ENCODE measurements around the gene SP140L.

Gene SP140L

GRCh38 chr2:230416061-230416721 lies 89.2 kb downstream of the SP140L start, which contains the start of gene SP100:
Gene SP100, plus strand, starts transcription at chr2:230416201. Its CDS starts 96 bp downstream, at chr2:230416297.
- no peak within 1 kb of the TSS for H3K27ac ChIP-seq
- TF ChIP-seq ZFX (IDR thresholded peaks at IDR 0.05; ENCODE audit: borderline replicate concordance) (no peak), CTCF (IDR thresholded peaks at IDR 0.05) (no peak)

- no peak overlapping the region for H3K27ac ChIP-seq
- TF ChIP-seq CTCF (IDR thresholded peaks at IDR 0.05): no peak
- TF ChIP-seq ZFX (IDR thresholded peaks at IDR 0.05; ENCODE audit: borderline replicate concordance): no peak
These were observed 90.4 kb downstream of the SP140L start for GRCh38 chr2:230417436-230417835.

GRCh38 chr2:230418341-230419016 lies 91.5 kb downstream of the SP140L start:
- no peak overlapping the region for H3K27ac ChIP-seq
- TF ChIP-seq ZFX (IDR thresholded peaks at IDR 0.05; ENCODE audit: borderline replicate concordance): no peak

GRCh38 chr2:230419181-230419580 lies 92.2 kb downstream of the SP140L start:
- TF ChIP-seq ZFX (IDR thresholded peaks at IDR 0.05; ENCODE audit: borderline replicate concordance) (no peak), CTCF (IDR thresholded peaks at IDR 0.05) (no peak)
- H3K27ac ChIP-seq: no peak overlapping the region

- TF ChIP-seq CTCF (IDR thresholded peaks at IDR 0.05): no peak
- TF ChIP-seq ZFX (IDR thresholded peaks at IDR 0.05; ENCODE audit: borderline replicate concordance): no peak
- no peak overlapping the region for H3K27ac ChIP-seq
These were observed 95.2 kb downstream of the SP140L start for GRCh38 chr2:230422149-230422548.

GRCh38 chr2:230423851-230424458 lies 97.0 kb downstream of the SP140L start:
- H3K27ac ChIP-seq: no peak overlapping the region
- no peak for TF ChIP-seq ZFX (IDR thresholded peaks at IDR 0.05; ENCODE audit: borderline replicate concordance)
- no peak for TF ChIP-seq CTCF (IDR thresholded peaks at IDR 0.05)

GRCh38 chr2:230425377-230425776 lies 98.4 kb downstream of the SP140L start:
- H3K27ac ChIP-seq: no peak overlapping the region
- TF ChIP-seq ZFX (IDR thresholded peaks at IDR 0.05; ENCODE audit: borderline replicate concordance): no peak
- TF ChIP-seq CTCF (IDR thresholded peaks at IDR 0.05): no peak
